ENCODE results near the gene KCNJ18.
"Not testable (repeated sequence)": the region's sequence is repeated elsewhere in the genome, so short reads cannot be mapped to it uniquely, and the experiment has no call there.

Gene KCNJ18

DNA sequence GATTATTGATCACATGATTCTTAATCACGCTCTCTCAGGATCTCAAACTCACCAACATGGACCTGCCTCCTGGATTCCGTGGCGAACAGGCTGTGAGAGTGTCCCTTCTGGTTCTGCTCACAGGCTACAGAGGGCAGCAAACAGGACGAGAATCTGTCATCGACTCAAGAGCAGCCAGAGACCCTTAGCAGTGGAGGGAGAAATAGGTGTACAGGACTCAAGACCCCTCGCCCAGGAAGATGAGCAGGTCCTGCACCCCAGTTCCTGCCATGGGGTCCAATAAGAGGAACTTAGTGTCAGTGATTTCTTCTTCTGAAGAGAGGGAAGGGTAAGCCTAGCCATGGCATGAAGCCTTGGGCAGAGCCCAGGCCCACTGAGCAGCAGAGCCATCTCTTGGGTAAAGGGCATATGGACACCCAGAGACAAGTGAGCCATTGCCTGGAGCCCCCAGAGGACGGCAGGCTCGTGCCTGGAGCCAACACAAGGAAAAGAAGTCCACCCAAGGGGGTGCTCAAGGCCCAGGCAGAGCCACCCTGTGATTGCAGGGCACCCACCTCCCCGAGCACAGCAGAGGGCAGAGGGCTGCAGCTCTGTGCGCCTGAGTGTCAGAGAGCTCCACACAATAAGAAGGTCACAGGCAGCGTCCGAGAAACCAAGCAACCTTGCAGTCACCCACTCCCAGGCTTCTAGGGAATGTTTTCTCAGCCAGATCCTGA is 27.3 kb downstream of the KCNJ18 start:
- not testable (repeated sequence) for H3K4me2 ChIP-seq (ENCODE audit: low read length); H3K27ac ChIP-seq (ENCODE audit: low read depth, low read length); H3K9me3 ChIP-seq (ENCODE audit: control insufficient read depth, insufficient read depth, low read length); H4K20me1 ChIP-seq (ENCODE audit: control insufficient read depth, insufficient read depth, low read depth, low read length); H3K4me3 ChIP-seq (ENCODE audit: low read length); H3F3A ChIP-seq (ENCODE audit: control insufficient read depth, insufficient read depth); H3K36me3 ChIP-seq (ENCODE audit: control insufficient read depth, low read length); H3K9me2 ChIP-seq (replicated peaks; ENCODE audit: control insufficient read depth, low read length); H3K4me1 ChIP-seq (ENCODE audit: control insufficient read depth, low read length); H3K27me3 ChIP-seq (ENCODE audit: control insufficient read depth, low read length); H3K79me2 ChIP-seq (ENCODE audit: control insufficient read depth, low read length)

DNA sequence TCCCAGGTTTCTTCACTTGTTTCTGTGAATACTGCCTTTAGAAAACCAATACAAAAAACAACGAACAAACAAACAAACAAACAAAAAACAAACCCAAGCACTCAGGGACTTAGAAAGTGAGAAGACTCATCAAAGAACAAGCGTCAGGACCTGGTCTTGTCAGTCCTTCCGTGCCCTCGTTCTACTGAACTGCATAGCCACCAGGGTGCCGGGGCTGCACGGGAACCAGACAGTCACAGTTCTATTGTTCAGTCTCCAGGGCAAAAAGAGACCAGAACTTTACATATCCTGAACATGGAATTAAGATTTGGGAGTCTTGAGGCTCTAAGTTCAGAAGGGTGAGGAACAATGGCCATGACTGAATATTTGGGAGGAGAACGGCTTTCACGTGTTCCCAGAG is 28.2 kb downstream of the KCNJ18 start:
- H3K27ac ChIP-seq (ENCODE audit: low read depth, low read length); H3K9me2 ChIP-seq (replicated peaks; ENCODE audit: control insufficient read depth, low read length); H3K79me2 ChIP-seq (ENCODE audit: control insufficient read depth, low read length); H3F3A ChIP-seq (ENCODE audit: control insufficient read depth, insufficient read depth); H3K36me3 ChIP-seq (ENCODE audit: control insufficient read depth, low read length); H3K4me2 ChIP-seq (ENCODE audit: low read length); H3K9me3 ChIP-seq (ENCODE audit: control insufficient read depth, insufficient read depth, low read length); H4K20me1 ChIP-seq (ENCODE audit: control insufficient read depth, insufficient read depth, low read depth, low read length); H3K27me3 ChIP-seq (ENCODE audit: control insufficient read depth, low read length); H3K4me3 ChIP-seq (ENCODE audit: low read length); H3K4me1 ChIP-seq (ENCODE audit: control insufficient read depth, low read length): not testable (repeated sequence)

GRCh38 chr17:21722268-21722667 is 29.9 kb downstream of the KCNJ18 start:
- not testable (repeated sequence) for H3K79me2 ChIP-seq (ENCODE audit: control insufficient read depth, low read length); H3K27ac ChIP-seq (ENCODE audit: low read depth, low read length); H4K20me1 ChIP-seq (ENCODE audit: control insufficient read depth, insufficient read depth, low read depth, low read length); H3K4me2 ChIP-seq (ENCODE audit: low read length); H3K9me2 ChIP-seq (replicated peaks; ENCODE audit: control insufficient read depth, low read length); H3K4me3 ChIP-seq (ENCODE audit: low read length); H3K27me3 ChIP-seq (ENCODE audit: control insufficient read depth, low read length); H3K9me3 ChIP-seq (ENCODE audit: control insufficient read depth, insufficient read depth, low read length); H3F3A ChIP-seq (ENCODE audit: control insufficient read depth, insufficient read depth); H3K36me3 ChIP-seq (ENCODE audit: control insufficient read depth, low read length); H3K4me1 ChIP-seq (ENCODE audit: control insufficient read depth, low read length)

- H3K27ac ChIP-seq (ENCODE audit: low read depth, low read length); H4K20me1 ChIP-seq (ENCODE audit: control insufficient read depth, insufficient read depth, low read depth, low read length); H3K4me3 ChIP-seq (ENCODE audit: low read length); H3K4me1 ChIP-seq (ENCODE audit: control insufficient read depth, low read length); H3K4me2 ChIP-seq (ENCODE audit: low read length); H3K36me3 ChIP-seq (ENCODE audit: control insufficient read depth, low read length); H3K79me2 ChIP-seq (ENCODE audit: control insufficient read depth, low read length); H3K9me3 ChIP-seq (ENCODE audit: control insufficient read depth, insufficient read depth, low read length); H3F3A ChIP-seq (ENCODE audit: control insufficient read depth, insufficient read depth); H3K9me2 ChIP-seq (replicated peaks; ENCODE audit: control insufficient read depth, low read length); H3K27me3 ChIP-seq (ENCODE audit: control insufficient read depth, low read length): not testable (repeated sequence)
Observed at GRCh38 chr17:21724216-21725006, 32.1 kb downstream of the KCNJ18 start.

DNA sequence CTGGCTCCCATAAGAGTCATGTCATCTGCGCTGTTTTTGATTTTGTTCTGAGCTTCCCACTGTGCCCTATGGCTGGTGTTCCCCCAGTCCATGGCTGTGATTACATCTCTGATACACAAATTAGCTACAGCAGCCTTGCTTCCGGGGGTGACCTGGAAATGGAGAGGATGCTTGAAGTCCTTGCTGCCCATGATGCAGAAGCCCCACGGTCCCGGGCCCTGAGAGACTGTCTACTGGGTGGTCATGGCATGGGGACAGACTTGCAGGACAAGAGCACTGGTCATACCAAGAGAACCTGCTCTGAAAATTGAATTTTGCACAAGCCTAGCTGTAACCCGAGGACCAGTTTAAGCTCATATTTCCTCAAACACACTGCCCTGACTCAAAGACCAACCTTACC is 38.8 kb downstream of the KCNJ18 start:
- H3K79me2 ChIP-seq (ENCODE audit: control insufficient read depth, low read length); H3K36me3 ChIP-seq (ENCODE audit: control insufficient read depth, low read length); H3K4me3 ChIP-seq (ENCODE audit: low read length); H3K27me3 ChIP-seq (ENCODE audit: control insufficient read depth, low read length); H3K4me1 ChIP-seq (ENCODE audit: control insufficient read depth, low read length); H3K9me3 ChIP-seq (ENCODE audit: control insufficient read depth, insufficient read depth, low read length); H3K4me2 ChIP-seq (ENCODE audit: low read length); H3K27ac ChIP-seq (ENCODE audit: low read depth, low read length); H3F3A ChIP-seq (ENCODE audit: control insufficient read depth, insufficient read depth); H3K9me2 ChIP-seq (replicated peaks; ENCODE audit: control insufficient read depth, low read length); H4K20me1 ChIP-seq (ENCODE audit: control insufficient read depth, insufficient read depth, low read depth, low read length): not testable (repeated sequence)

DNA sequence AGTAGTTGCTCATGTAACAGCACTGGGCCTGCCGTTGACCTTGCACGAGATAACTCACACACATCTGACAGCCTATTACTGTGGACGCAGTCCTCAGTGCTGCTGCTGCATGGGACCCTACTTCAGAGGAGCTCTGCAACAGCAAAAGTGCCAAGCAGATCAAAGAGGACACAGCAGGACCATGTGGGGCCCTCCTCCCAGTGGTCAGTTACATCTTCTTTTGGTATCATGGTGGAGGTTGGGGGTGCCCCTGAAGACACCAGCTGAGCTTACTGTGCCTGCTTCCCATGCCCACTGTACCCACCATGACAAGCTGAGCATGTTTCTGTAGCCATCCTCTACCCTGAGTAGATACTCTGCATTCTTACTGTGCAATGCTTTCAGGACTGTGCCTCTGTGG is 41.6 kb downstream of the KCNJ18 start:
- not testable (repeated sequence) for H4K20me1 ChIP-seq (ENCODE audit: control insufficient read depth, insufficient read depth, low read depth, low read length)

GRCh38 chr17:21735814-21736213 is 43.5 kb downstream of the KCNJ18 start:
- not testable (repeated sequence) for H3K36me3 ChIP-seq (ENCODE audit: control insufficient read depth, low read length); H3K9me3 ChIP-seq (ENCODE audit: control insufficient read depth, insufficient read depth, low read length); H3K4me1 ChIP-seq (ENCODE audit: control insufficient read depth, low read length); H3K4me2 ChIP-seq (ENCODE audit: low read length); H4K20me1 ChIP-seq (ENCODE audit: control insufficient read depth, insufficient read depth, low read depth, low read length); H3K4me3 ChIP-seq (ENCODE audit: low read length); H3F3A ChIP-seq (ENCODE audit: control insufficient read depth, insufficient read depth); H3K27me3 ChIP-seq (ENCODE audit: control insufficient read depth, low read length); H3K79me2 ChIP-seq (ENCODE audit: control insufficient read depth, low read length); H3K27ac ChIP-seq (ENCODE audit: low read depth, low read length); H3K9me2 ChIP-seq (replicated peaks; ENCODE audit: control insufficient read depth, low read length)

More for the DNA sequence above, 41.6 kb downstream of the KCNJ18 start:
- H3K4me3 ChIP-seq (ENCODE audit: low read length); H3K79me2 ChIP-seq (ENCODE audit: control insufficient read depth, low read length); H3K4me1 ChIP-seq (ENCODE audit: control insufficient read depth, low read length); H3K27me3 ChIP-seq (ENCODE audit: control insufficient read depth, low read length); H3K36me3 ChIP-seq (ENCODE audit: control insufficient read depth, low read length); H3F3A ChIP-seq (ENCODE audit: control insufficient read depth, insufficient read depth); H3K4me2 ChIP-seq (ENCODE audit: low read length); H3K9me2 ChIP-seq (replicated peaks; ENCODE audit: control insufficient read depth, low read length); H3K9me3 ChIP-seq (ENCODE audit: control insufficient read depth, insufficient read depth, low read length); H3K27ac ChIP-seq (ENCODE audit: low read depth, low read length): not testable (repeated sequence)

- H3K4me1 ChIP-seq (ENCODE audit: control insufficient read depth, low read length); H3K4me3 ChIP-seq (ENCODE audit: low read length); H3K9me2 ChIP-seq (replicated peaks; ENCODE audit: control insufficient read depth, low read length); H3K9me3 ChIP-seq (ENCODE audit: control insufficient read depth, insufficient read depth, low read length); H4K20me1 ChIP-seq (ENCODE audit: control insufficient read depth, insufficient read depth, low read depth, low read length); H3K79me2 ChIP-seq (ENCODE audit: control insufficient read depth, low read length); H3K4me2 ChIP-seq (ENCODE audit: low read length); H3K27ac ChIP-seq (ENCODE audit: low read depth, low read length); H3K36me3 ChIP-seq (ENCODE audit: control insufficient read depth, low read length); H3K27me3 ChIP-seq (ENCODE audit: control insufficient read depth, low read length); H3F3A ChIP-seq (ENCODE audit: control insufficient read depth, insufficient read depth): not testable (repeated sequence)
Observed at GRCh38 chr17:21737015-21737580, 44.8 kb downstream of the KCNJ18 start.

All from DOHH2 (cell line).